Dermis microvascular lymphatic vessel endothelial cell (primary cell): ENCODE results near the gene CAPN11. TPM values are rescaled to one million over a fixed set of nuclear protein-coding genes. Genes with fewer than 3 reads are reported as not detected.
A peak's percentile ranks its signal among the peaks of the same experiment; 100 is the strongest.
"Not testable (repeated sequence)": the region's sequence is repeated elsewhere in the genome, so short reads cannot be mapped to it uniquely, and the experiment has no call there.

Source experiments
- DNase-seq, 2 donors: peaks; one replicate each; pipeline versions ENCODE4 v3.0.0 to v3.0.0-alpha.2; 2010; ENCODE audit warnings: low read depth in 2 of 2
- total RNA-seq: library from RNA; depleted of rRNA; stranded (reverse); fragments of >200 nt; gene quantifications from 2 replicates; pipeline ENCODE4 v1.2.1, GENCODE V29; 2014

CAPN11 gene
- total RNA-seq, 1 donor from 2014 or later = 1.9 TPM

GRCh38 chr6:44129841-44130322 is 28.7 kb upstream of the CAPN11 start:
- DNase-seq = no peak

- DNase-seq = no peak
These were observed 26.7 kb upstream of the CAPN11 start for GRCh38 chr6:44131892-44132291.

GRCh38 chr6:44132476-44132875 is 26.1 kb upstream of the CAPN11 start:
- DNase-seq = no peak

GRCh38 chr6:44133003-44133931 is 25.4 kb upstream of the CAPN11 start:
- DNase-seq = no peak

- DNase-seq = no peak
These were observed 24.5 kb upstream of the CAPN11 start for GRCh38 chr6:44133981-44134711.

- no peak for DNase-seq
These were observed 23.4 kb upstream of the CAPN11 start for GRCh38 chr6:44135173-44135758.

- DNase-seq = no peak
These were observed 22.7 kb upstream of the CAPN11 start for GRCh38 chr6:44135875-44136274.

- no peak for DNase-seq
These were observed 19.8 kb upstream of the CAPN11 start for GRCh38 chr6:44138717-44139350.

GRCh38 chr6:44139351-44139743 is 19.3 kb upstream of the CAPN11 start:
- DNase-seq = no peak

GRCh38 chr6:44142835-44143234 is 15.8 kb upstream of the CAPN11 start:
- no peak for DNase-seq

- no peak for DNase-seq
These were observed 14.9 kb upstream of the CAPN11 start for GRCh38 chr6:44143731-44144130.

- not testable (repeated sequence) for DNase-seq
These were observed 14.1 kb upstream of the CAPN11 start for GRCh38 chr6:44144536-44144935.

- no peak for DNase-seq
These were observed 12.8 kb upstream of the CAPN11 start for GRCh38 chr6:44145839-44146238.

- no peak for DNase-seq
These were observed 11.9 kb upstream of the CAPN11 start for GRCh38 chr6:44146685-44147084.

- DNase-seq = no peak
These were observed 11.4 kb upstream of the CAPN11 start for GRCh38 chr6:44147256-44147655.

- DNase-seq = no peak
These were observed 10.3 kb upstream of the CAPN11 start for GRCh38 chr6:44148306-44148705.

GRCh38 chr6:44149369-44150012 is 9.1 kb upstream of the CAPN11 start:
- no peak for DNase-seq

- DNase-seq = no peak
These were observed 8.2 kb upstream of the CAPN11 start for GRCh38 chr6:44150317-44150917.

GRCh38 chr6:44151348-44152108 is 7.1 kb upstream of the CAPN11 start:
- peak; percentile 48 to 67 for DNase-seq

GRCh38 chr6:44152109-44152461 is 6.5 kb upstream of the CAPN11 start:
- no peak for DNase-seq
